Hepatocyte (in vitro differentiated cells): Measurements from ENCODE around the gene CTNNA3. TPM values are rescaled to one million over a fixed set of nuclear protein-coding genes. Genes with fewer than 3 reads are reported as not detected.

Experiments
- DNase-seq: peaks from one replicate; pipeline ENCODE4 v3.0.0-alpha.2; 2016; ENCODE audit warnings: low spot score
- H2AFZ ChIP-seq: fragments of 200-600 bp; sonication (generic); 2 replicates; pipeline ENCODE4 v1.6.0; 2016; ENCODE audit warnings: antibody characterized with exemption, mild to moderate bottlenecking
- H3K27ac ChIP-seq: fragments of 200-600 bp; sonication (generic); 2 replicates; pipeline ENCODE4 v1.5.1; 2016; ENCODE audit warnings: mild to moderate bottlenecking
- H3K27me3 ChIP-seq: fragments of 200-600 bp; sonication (generic); 2 replicates; pipeline ENCODE4 v1.6.1; 2016
- H3K36me3 ChIP-seq: fragments of 200-600 bp; sonication (generic); replicated peaks from 2 replicates; pipeline ENCODE4 v1.5.1; 2016; ENCODE audit warnings: low read depth; ENCODE audit not compliant: insufficient read depth
- H3K4me1 ChIP-seq: fragments of 200-600 bp; sonication (generic); 2 replicates; pipeline ENCODE4 v1.5.1; 2016; ENCODE audit warnings: mild to moderate bottlenecking, moderate library complexity; ENCODE audit not compliant: insufficient read depth
- H3K4me2 ChIP-seq: fragments of 200-600 bp; sonication (generic); 2 replicates; pipeline ENCODE4 v1.6.0; 2016
- H3K4me3 ChIP-seq: fragments of 200-600 bp; sonication (generic); 2 replicates; pipeline ENCODE4 v1.5.1; 2016; ENCODE audit warnings: mild to moderate bottlenecking
- H3K79me2 ChIP-seq: fragments of 200-600 bp; sonication (generic); 2 replicates; pipeline ENCODE4 v1.6.0; 2017; ENCODE audit warnings: mild to moderate bottlenecking
- H3K9me2 ChIP-seq: fragments of 200-600 bp; sonication (generic); replicated peaks from 2 replicates; pipeline ENCODE4 v1.6.0; 2017; ENCODE audit warnings: mild to moderate bottlenecking; ENCODE audit not compliant: insufficient read depth
- H3K9me3 ChIP-seq: fragments of 200-600 bp; sonication (generic); 2 replicates; pipeline ENCODE4 v1.5.1; 2016; ENCODE audit warnings: low read depth, mild to moderate bottlenecking
- H4K20me1 ChIP-seq: fragments of 200-600 bp; sonication (generic); 2 replicates; pipeline ENCODE4 v1.6.0; 2016; ENCODE audit warnings: mild to moderate bottlenecking; ENCODE audit not compliant: insufficient read depth, poor library complexity, severe bottlenecking
- EZH2 ChIP-seq: fragments of 200-600 bp; sonication (generic); IDR thresholded peaks from 2 replicates; pipeline ENCODE4 v1.6.1; 2016; ENCODE audit warnings: antibody characterized with exemption, mild to moderate bottlenecking, borderline replicate concordance
- EZH2phosphoT487 ChIP-seq: fragments of 200-600 bp; sonication (generic); IDR thresholded peaks from one replicate; pipeline ENCODE4 v1.6.1; 2018; ENCODE audit warnings: antibody characterized with exemption, mild to moderate bottlenecking, low read depth, moderate library complexity; ENCODE audit not compliant: unreplicated experiment, severe bottlenecking
- WGBS: methylation state at CpG from one replicate; pipeline ENCODE4 v1.1.6; 2016; ENCODE audit warnings: low lambda C conversion rate; ENCODE audit errors: missing lambda C conversion rate; 5-methylcytosine and 5-hydroxymethylcytosine counted together
- polyA plus RNA-seq: library from polyadenylated mRNA; unstranded; fragments of >200 nt; fragmentation: Nextera tagmentation; extraction: Ambion mirVana; gene quantifications from 2 replicates; pipeline ENCODE4 v1.2.1, GENCODE V29; 2016
- total RNA-seq: library from RNA; depleted of rRNA; stranded (reverse); fragments of >200 nt; gene quantifications from 2 replicates; pipeline ENCODE4 v1.2.3, GENCODE V29; 2014
- TF ChIP-seq, protein P1 (sequence below): fragments of 200-600 bp; sonication (generic); IDR thresholded peaks from 2 replicates; pipeline ENCODE4 v1.5.1; 2016; ENCODE audit warnings: antibody characterized with exemption, mild to moderate bottlenecking; ENCODE audit not compliant: poor library complexity

Gene CTNNA3
- total and polyA plus RNA-seq, 2 experiments from 2014 or later, result 12.9 to 25.9 TPM

DNA sequence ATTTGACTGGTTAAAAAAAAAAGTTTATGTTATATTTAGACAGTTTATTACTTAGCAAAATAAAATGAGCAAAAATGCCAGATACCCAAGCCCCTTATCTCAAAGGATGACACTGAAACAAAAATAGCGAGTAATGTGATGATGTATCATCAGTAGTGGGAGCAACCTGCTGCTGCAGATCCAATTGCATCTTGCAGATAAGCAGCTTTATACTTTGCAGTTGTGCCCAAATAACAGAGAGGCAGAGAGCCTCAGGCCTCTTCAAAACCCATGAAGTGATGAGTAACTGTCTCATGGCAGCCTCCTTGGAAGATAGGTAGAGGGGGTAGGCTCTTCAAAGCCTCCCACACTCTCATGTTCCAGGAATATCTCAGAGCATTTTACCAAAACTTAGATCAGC, 1238.4 kb downstream of the CTNNA3 start:
- no peaks in the 10 kb centered on the region for H3K27me3 ChIP-seq
- H3K4me2 ChIP-seq, result no peak overlapping the region
- H3K36me3 ChIP-seq, result no peaks in the 10 kb centered on the region
- no peak overlapping the region for H2AFZ ChIP-seq
- H3K9me3 ChIP-seq, result no peaks in the 10 kb centered on the region
- H3K4me1 ChIP-seq, result no peaks in the 10 kb centered on the region
- H3K9me2 ChIP-seq, result no peaks in the 10 kb centered on the region
- DNase-seq, result no peak
- H3K79me2 ChIP-seq, result no peaks in the 10 kb centered on the region
- 83% methylated on average over 1 of the region's 1 CpG for WGBS
- no peaks in the 10 kb centered on the region for H4K20me1 ChIP-seq
- H3K27ac ChIP-seq, result no peak overlapping the region
- TF ChIP-seq EZH2phosphoT487 (no peak), EZH2 (no peak)
- TF ChIP-seq, protein P1, sequence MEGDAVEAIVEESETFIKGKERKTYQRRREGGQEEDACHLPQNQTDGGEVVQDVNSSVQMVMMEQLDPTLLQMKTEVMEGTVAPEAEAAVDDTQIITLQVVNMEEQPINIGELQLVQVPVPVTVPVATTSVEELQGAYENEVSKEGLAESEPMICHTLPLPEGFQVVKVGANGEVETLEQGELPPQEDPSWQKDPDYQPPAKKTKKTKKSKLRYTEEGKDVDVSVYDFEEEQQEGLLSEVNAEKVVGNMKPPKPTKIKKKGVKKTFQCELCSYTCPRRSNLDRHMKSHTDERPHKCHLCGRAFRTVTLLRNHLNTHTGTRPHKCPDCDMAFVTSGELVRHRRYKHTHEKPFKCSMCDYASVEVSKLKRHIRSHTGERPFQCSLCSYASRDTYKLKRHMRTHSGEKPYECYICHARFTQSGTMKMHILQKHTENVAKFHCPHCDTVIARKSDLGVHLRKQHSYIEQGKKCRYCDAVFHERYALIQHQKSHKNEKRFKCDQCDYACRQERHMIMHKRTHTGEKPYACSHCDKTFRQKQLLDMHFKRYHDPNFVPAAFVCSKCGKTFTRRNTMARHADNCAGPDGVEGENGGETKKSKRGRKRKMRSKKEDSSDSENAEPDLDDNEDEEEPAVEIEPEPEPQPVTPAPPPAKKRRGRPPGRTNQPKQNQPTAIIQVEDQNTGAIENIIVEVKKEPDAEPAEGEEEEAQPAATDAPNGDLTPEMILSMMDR, result no peak
- no peak overlapping the region for H3K4me3 ChIP-seq

DNA sequence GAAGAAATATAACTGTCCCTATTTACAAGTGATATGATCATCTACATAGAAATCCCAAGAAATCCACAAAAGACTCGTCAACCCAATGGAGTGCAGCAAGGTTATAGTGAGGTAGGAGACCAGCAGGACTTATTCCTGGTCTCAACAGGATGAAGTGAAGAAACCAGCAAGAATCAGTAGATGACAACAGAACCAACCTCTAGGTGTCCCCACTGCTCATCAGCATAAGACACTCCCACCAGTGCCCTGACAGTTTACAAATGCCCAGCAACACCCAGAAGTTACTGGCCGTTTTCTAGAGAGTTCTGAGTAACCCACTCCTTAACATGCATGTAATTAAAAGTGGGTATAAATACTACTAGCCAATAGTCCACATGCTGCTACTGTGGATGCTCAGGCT, 1240.7 kb downstream of the CTNNA3 start:
- WGBS, result 72% methylated on average over 2 of the region's 2 CpGs
- Histone ChIP-seq H3K4me3 (no peak overlapping the region), H3K36me3 (no peaks in the 10 kb centered on the region), H3K27me3 (no peaks in the 10 kb centered on the region), H3K9me2 (no peaks in the 10 kb centered on the region), H3K79me2 (no peaks in the 10 kb centered on the region), H3K27ac (no peak overlapping the region), H2AFZ (no peak overlapping the region), H3K4me2 (no peak overlapping the region), H4K20me1 (no peaks in the 10 kb centered on the region), H3K9me3 (no peaks in the 10 kb centered on the region), H3K4me1 (no peaks in the 10 kb centered on the region)
- TF ChIP-seq EZH2 (no peak), EZH2phosphoT487 (no peak)
- TF ChIP-seq, protein P1, result no peak
- no peak for DNase-seq

DNA sequence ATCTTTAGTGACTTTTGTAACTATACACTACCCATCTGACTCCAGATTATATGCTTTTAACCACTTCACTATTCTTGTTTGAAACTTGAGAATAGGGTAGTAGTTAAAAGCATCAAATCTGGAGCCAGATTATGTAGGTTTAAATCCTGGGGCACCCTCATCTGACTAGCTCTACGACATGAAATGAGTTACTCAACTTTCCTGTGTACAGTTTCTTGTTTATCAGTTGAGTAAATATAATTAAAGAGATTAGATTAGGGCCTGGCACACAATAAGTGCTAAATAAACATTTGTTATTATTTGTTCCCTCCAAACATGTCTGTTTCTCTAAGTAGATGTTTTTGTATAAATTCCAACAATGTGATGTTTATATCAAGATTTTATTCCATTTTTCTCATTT, 1255.4 kb downstream of the CTNNA3 start:
- H3K27me3 ChIP-seq, result no peaks in the 10 kb centered on the region
- WGBS, result 37% methylated on average over 1 of the region's 1 CpG
- no peak for DNase-seq
- H4K20me1 ChIP-seq, result no peaks in the 10 kb centered on the region
- H3K4me1 ChIP-seq, result no peaks in the 10 kb centered on the region
- no peaks in the 10 kb centered on the region for H3K36me3 ChIP-seq
- no peak overlapping the region for H3K4me2 ChIP-seq
- H3K4me3 ChIP-seq, result no peak overlapping the region
- TF ChIP-seq EZH2, result no peak
- TF ChIP-seq, protein P1, result no peak
- no peak for TF ChIP-seq EZH2phosphoT487
- H3K9me2 ChIP-seq, result no peaks in the 10 kb centered on the region
- no peak overlapping the region for H2AFZ ChIP-seq
- no peak overlapping the region for H3K27ac ChIP-seq
- no peaks in the 10 kb centered on the region for H3K9me3 ChIP-seq
- no peaks in the 10 kb centered on the region for H3K79me2 ChIP-seq

DNA sequence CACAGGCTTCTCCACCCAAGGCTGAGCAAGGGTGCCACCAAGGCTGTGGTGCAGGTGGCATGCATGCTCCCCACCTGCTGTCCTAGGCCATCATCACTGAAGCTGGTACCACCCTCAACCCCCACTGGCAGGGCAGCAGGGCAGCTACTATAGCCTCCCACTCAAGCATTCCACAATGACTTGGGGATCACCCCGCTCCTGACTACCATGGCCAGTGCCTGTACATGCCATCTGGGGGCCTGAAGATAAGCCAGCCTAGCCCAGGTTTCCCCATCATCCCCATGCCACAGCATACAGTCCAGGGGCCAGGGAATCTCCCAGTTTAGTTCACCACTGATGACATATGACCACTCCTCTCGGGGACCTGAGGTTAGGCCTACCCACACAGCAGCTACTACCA, 1281.1 kb downstream of the CTNNA3 start:
- WGBS, result 86% methylated on average over 2 of the region's 2 CpGs
- no peak overlapping the region for H3K4me3 ChIP-seq
- no peak for TF ChIP-seq EZH2phosphoT487
- no peak for TF ChIP-seq EZH2
- TF ChIP-seq, protein P1, result no peak
- no peak overlapping the region for H2AFZ ChIP-seq
- H3K4me1 ChIP-seq, result no peaks in the 10 kb centered on the region
- H4K20me1 ChIP-seq, result no peaks in the 10 kb centered on the region
- no peak overlapping the region for H3K27ac ChIP-seq
- H3K4me2 ChIP-seq, result no peak overlapping the region
- no peaks in the 10 kb centered on the region for H3K9me2 ChIP-seq
- no peaks in the 10 kb centered on the region for H3K36me3 ChIP-seq
- H3K27me3 ChIP-seq, result no peaks in the 10 kb centered on the region
- no peaks in the 10 kb centered on the region for H3K79me2 ChIP-seq
- DNase-seq, result no peak
- H3K9me3 ChIP-seq, result no peaks in the 10 kb centered on the region
